Umbilical cord (tissue), 2 donors: ENCODE results near the gene TCEA2. TPM values are rescaled to one million over a fixed set of nuclear protein-coding genes. Genes with fewer than 3 reads are reported as not detected.

Experiments used
- DNase-seq: peaks from one replicate; pipeline ENCODE4 v3.0.0-alpha.2; 2015; ENCODE audit warnings: low spot score
- total RNA-seq: library from RNA; depleted of rRNA; stranded (reverse); fragments of >200 nt; gene quantifications from one replicate; pipeline ENCODE4 v1.2.3, GENCODE V29; 2014; ENCODE audit warnings: low replicate concordance; ENCODE audit not compliant: insufficient read depth

The TCEA2 gene
- total RNA-seq, 1 donor from 2014 or later, result 20.9 TPM

DNA sequence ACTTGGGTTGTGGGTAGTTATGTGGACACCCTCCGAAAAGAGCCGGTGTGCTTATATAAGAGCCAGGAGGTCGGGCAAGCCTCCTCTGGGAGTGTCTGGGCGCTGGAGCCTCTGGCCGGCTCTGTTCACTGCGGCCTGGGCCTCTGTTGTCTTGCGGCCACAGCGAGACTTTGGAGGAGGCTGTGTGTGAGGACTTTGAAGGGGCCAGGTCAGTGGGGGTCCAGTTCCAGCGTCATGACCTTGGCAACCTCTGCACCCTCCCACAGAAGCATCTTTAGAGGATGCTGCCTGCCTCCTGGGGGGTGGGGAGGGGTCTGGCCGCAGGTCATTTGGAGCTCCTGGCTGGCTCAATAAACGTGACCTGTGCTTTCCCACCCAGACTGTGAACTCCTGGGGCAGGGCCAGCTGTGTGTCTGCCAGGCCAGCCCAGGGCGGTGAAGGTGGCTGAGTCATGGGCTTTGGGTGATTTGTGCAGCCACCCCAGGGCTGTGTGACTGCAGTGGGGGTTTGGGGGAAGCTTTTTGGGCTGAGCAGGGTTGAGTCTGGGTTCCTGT, 1.2 kb downstream of the TCEA2 start:
- no peak for DNase-seq

DNA sequence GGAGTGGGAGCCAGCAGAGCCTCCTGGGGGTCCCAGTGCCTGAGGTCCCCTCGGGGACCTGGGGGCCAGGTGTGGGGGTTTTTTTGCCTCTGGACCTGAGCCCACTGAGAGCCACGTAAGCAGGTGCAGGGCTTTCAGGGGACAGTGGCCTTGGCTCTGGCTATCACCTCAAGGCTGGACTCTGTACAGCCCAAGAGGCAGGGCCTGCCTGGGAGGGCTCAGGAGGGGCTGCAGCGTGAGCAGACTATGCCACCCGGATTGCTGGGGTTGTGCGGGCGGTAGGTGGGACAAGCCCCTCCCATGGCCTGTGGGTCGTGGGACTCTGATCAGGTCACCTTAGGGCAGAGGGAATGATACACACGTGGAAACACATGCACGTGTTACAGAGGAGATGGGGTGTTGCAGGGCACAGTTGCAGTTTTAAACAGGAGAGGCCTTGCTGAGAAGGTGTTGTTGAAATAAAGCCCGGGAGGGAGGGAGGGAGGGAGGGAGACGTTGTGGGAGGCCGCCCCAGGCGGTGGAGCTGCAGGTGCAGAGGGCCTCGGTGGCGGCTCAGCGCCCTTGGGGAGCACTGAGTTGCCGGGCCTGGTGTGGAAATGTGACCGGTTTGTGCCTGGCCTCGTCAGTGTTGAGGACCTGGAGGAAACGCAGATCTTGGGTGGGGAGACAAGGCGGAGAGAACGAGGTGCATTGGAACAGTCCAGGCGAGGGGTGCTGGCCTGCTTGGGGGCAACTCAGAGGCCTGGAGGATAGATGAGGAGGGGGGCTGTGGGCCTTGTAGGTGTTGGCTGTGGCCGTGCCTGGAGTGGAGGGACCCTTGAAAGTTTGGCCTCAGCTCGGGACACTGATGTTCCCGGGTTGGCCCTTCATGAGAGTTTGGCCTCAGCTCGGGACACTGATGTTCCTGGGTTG, 2.3 kb downstream of the TCEA2 start:
- no peak for DNase-seq

DNA sequence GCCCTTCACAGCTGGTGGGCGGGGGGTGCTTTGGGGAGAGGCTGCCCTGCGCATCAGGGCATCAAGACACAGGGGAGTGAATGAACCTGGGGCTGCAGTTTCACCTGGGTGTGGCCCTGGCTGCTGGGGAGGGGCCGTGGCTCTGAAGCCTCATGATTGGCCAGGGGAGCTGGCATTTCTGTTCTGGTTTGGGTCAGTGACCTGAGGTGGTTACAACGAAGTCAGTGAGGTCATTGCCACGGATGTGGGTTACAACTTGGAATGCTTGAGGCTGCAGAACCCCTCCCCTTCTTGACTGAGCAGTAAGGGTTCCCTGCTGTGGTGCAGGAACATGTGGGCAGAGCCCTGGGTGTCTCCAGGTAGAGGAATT, 3.0 kb downstream of the TCEA2 start:
- no peak for DNase-seq

DNA sequence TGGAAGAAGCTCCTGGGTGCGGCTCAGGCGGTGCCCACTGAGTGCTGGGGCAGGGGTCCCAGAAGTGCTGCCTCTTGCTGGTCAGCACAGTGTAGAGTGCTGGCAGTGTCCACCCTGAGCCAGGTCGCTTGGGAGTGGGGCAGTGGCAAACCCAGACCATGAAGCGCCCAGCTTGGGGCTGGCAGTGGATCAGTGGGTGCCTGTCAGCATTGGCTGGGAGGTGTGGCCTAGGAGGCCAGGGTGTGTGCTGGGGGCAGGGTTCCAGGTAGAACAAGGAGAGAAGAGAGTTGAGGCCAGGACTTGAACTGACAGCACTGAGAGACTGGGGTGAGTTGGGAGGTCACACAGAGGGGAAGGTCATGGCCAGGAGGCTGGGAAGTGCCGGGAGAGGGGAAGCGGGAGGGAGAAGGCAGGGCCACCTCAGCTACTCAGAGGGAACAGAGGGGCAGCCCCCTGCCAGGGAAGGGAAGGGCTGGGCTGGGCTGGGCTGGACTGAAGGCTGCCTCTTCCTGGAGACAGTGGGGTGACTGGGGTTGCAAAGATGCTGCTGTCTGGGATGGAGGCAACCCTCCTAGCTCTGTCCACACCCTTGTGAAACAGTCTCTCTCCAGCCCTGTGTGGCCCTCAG, 4.1 kb downstream of the TCEA2 start:
- DNase-seq, result no peak

DNA sequence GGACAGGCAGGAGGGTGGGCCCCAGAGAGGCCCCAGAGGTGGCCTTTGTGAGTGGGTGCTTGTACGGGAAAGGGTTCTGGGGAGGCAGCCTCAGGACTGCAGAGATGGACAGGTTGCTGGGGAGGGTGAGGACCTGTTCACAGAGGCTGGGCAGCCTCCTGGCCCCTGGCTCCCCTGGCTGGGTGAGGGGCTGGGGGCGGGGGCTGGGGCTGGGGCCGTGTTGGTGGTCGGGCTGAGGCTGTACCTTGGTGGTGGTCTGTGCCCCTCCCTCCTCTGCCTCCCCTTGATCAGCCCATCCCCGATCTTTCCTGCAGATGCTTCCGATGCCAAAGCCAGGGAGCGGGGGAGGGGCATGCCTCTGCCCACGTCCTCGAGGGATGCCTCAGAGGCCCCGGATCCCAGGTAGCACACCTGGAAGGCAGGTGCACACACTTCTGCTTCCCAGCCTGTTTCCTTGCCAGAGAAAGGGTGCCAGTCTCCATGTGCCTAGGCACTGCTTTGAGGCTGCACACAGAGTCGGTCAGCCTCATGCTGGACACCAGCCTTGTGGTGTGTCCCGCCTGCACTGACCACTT, 4.8 kb downstream of the TCEA2 start:
- DNase-seq, result no peak

DNA sequence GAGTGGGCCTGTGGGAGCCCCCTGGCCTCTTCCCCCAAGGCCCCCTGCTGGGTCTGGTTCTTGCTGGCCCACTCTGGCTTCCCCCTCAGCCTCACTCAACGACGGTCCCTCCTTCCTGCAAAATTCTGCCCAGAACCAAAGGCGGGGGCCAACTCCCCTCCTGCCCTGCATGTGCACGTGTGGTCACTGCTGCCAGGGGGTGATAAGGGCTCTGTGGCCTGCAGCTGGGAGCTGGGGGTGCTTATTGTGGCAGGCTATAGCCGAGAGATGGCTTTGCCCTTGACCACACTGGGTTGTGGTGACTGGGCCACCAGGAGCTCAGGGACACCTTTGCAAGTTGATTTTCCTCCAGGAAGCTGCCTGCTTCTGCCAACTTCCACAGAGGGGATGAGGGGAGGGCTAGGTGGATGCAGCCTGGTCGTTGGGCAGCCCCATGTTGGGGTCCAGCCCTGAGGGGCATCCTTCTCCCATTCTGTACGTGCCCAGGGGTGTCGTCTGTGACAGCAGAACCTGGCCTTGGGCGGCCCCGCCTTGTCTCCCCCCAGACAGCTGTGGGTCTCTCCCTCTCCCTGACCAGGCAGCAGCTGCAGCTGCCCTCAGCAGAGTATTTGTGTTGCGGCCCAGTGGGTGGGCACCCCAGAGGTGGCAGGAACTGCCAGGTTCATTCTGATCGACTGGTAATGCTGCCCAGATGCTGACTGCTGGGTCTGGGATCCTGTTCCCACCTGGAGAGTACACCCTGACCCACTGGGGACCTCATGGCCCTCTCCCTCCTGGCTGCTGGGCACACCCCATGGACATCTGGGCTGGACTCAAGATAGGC, 5.6 kb downstream of the TCEA2 start:
- DNase-seq, result no peak

DNA sequence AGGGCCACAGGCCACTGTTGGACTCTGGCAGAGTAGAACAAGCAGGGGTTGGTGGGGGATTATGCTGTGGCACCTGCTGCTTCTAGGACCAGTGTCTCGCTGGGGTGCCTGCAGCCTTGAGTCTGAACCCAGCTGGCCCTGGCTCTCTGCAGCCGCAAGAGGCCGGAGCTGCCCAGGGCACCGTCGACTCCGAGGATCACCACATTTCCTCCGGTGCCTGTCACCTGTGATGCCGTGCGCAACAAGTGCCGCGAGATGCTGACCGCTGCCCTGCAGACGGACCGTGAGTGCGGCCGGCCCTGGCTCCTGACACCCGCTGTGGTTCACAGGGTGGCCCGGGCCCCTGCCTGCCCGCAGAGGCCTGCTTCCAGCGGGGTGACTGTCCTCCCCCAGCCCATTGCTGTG, 6.2 kb downstream of the TCEA2 start:
- DNase-seq, result no peak

DNA sequence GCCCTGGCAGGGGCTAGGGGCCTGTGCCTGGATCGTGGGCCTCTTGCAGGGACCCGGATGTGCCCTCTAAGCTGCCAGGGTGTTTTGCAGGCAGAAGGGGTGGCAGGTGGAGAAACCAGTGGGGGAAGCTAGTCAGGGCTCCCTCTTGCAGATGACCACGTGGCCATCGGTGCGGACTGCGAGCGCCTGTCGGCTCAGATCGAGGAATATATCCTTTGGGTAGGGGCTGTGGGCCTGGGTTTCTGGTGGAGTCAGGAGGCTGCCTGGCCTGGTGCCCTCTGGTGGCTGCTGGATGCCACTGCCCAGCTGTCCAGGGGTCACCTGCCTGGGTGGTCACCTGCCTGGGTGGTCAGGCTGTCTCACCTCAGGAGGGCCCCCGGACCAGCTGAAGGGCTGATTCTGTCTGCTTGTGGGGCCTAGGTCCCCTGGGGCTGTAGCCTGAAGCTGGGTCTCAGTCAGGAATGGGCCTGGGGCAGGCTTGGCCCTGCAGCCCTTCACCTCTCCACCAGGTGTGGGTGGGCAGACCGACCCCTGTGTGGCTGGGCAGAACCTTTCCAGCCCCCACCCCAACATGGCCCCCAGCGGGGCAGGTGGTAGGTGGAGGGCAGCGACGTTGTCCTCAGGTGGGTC, 6.7 kb downstream of the TCEA2 start:
- no peak for DNase-seq

DNA sequence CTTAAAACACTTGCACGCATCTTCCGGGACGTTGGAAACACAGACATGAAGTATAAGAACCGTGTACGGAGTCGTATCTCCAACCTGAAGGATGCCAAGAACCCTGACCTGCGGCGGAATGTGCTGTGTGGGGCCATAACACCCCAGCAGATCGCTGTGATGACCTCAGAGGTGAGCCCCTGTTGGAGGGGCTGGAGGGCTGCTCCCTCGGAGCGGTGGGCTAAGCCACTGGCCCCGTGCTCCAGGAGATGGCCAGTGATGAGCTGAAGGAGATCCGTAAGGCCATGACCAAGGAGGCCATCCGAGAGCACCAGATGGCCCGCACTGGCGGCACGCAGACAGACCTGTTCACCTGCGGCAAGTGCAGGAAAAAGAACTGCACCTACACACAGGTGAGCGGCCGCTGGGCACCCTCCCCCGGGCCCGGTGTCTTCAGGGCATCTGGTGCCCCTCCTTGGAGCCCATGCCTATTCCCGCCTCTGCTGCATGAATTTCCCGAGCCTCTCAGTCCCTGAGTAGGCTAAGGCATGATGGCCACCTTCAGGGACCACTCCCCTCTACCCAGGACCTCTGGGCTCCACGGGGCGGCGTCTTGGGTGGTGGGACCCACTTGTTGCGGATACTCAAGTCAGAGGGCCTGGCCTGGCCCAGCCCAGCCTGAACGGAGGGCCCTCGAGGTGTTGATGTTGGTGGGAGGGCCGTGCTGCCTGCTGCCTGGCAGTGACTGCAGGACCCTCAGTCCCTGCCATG, 7.4 kb downstream of the TCEA2 start:
- DNase-seq, result no peak

DNA sequence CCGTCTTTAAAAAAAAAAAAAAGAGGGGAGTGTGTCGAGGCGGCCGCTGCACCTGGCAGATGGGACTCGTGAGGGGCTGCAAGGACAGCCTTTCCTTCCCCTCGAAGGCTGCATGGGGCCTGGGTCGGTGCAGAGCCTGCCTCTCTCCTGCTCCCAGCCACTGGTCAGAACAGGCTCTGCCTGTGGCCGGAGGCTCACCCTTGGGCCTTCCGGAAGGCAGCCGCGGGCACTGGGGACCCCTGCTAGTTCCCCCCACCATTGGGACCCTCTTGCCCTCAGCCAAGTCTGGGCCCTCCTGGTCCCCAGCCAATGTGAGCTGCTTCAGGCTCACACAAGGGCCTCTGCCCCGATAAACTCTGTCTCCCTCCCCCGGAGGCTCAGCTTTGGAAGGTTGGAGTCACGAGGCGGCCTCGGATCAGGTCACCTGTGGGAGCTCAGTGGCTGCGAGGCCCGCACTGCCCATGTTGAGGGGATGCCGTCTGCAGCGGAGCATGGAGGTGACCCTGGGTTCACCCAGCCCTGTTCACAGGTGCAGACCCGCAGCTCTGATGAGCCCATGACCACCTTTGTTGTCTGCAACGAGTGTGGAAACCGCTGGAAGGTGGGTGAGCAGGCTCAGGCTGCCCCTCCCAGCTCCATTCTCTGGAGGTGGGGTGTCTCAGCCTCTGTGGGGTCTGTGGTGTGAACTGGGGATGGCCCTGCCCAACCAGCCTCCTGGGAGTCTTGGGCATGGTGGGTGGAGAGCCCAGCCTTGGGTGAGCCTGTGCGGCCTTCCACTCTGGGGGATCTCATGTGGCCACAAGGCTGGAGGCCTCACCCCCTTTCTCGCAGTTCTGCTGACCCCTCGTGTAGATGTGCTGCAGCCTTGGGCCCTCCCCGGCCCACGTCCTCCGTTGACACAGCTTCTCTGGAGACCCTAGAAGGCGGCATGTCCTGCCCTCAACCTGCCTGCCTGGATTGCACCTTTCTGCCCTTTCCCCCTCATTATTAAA, 8.6 kb downstream of the TCEA2 start:
- DNase-seq, result no peak

DNA sequence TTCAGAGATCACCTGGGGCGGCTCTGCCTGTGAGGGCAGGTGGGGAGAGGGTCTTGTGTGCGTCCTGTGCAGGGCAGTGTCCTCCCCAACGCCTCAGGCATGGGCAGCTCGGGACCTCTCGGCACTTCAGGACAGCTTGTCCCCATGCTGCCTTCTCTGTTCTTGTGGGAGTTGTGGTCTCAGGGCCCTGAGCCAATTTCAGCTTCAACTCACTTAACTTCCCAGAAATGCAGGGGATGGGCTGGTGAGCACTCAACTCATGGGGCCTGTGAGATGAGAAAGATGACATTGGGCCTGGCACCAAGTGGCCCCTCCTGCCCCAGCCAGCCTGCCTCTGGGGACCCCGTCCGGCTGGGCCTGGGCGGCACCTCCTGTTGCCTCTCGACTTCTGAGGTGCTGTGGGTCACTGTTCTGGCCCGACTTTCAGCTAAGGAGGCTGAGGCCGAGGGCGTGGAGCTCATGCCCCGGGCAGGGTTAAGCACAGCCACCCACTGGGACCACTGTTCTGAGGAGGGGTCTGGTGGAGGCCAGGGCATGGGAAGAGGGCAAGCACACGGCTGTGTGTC, 9.6 kb downstream of the TCEA2 start:
- no peak for DNase-seq

DNA sequence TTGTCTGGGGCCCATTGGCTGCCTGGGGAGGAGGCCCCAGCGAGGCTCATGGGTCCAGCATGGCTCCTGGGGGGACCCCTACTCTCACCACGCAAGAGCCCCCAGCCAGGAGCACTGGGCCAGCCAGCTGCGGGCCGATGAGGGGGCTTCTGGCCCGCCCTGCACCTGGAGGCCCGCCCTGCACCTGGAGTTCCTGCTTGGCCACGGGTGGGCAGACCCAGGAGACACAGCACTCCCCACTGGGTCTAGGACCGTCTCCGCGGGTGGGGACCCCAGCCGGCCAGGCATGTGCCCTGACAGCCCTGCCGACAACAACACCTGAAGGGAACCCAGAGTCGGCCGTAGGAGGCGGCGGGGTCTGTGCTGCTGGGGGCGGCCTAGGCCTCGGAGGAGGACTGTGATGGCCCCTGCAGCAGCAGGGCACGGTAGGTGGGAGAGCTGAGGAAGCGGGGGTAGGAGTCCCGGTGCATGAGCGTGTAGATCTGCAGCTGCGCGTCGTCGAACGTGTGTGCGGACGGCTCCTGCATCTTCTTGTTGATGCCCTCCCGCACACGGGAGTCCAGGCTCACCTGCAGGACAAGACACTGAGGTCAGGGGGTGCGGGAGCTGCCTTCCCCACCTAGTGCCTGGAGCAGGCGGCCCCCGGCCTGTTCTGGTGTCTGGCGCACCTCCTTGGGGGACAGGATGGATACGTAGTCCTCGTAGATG, 10.6 kb downstream of the TCEA2 start:
- no peak for DNase-seq

DNA sequence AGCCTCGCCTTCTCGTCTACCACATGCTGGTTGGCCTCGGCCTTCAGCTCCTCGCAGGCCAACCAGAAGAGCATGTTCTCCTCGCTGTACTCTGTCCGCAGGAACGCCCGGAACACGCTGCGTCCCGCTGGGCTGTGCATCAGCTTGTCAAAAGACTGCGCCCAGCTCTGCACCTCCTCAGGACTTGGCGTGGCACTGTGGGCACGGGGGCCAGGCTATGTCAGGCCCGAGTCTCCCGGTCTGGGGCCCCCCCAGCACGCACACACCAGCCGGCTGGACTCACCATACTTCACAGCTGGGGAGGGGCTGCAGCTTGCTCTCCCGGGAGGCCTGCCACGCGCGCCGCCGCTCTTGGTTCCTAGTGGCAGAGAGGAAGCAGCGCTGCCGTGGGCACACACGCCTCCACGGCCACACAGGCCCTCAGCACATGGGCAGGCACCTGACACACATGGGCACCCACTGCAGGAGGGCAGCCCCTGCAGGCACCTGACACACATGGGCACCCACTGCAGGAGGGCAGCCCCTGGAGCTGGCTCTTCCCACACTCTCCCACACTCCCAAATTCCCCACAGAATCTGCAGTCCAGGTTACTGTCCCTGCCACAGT, 11.3 kb downstream of the TCEA2 start:
- no peak for DNase-seq

DNA sequence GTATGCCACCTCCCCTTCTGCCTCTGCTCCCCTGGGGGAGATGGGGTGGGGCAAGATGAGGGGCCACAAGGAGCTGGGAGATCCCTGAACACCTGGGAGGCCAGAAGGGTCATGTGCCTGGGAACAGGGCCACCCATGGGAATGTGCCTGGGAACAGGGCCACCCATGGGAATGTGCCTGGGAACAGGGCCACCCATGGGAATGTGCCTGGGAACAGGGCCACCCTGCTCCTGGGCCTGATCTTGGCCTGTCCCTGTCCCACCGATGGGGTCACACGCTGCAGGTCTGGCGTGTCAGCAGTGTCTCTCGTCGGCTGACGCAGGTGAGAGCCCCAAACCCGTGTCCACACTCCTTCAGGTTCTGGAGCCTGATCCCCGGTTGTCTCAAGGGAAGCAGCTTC, 12.0 kb downstream of the TCEA2 start:
- no peak for DNase-seq

DNA sequence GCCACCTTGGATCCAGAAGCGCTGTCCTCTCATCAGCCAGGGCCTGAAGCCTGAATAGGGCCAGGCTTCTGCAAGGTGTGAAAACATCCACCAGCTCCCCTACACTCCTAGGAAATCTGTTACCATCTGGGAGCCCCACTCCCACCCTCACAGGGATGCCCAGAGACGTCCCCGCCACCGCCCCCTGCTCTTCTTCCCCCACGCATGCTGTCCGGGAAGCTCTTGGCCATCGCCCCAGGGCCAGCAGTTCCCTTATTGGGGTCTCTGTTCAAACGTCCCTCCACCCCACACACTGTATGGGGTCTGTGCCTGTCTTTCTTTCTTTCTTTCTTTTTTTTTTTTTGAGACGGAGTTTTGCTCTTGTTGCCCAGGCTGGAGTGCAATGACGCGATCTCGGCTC, 12.6 kb downstream of the TCEA2 start:
- no peak for DNase-seq

DNA sequence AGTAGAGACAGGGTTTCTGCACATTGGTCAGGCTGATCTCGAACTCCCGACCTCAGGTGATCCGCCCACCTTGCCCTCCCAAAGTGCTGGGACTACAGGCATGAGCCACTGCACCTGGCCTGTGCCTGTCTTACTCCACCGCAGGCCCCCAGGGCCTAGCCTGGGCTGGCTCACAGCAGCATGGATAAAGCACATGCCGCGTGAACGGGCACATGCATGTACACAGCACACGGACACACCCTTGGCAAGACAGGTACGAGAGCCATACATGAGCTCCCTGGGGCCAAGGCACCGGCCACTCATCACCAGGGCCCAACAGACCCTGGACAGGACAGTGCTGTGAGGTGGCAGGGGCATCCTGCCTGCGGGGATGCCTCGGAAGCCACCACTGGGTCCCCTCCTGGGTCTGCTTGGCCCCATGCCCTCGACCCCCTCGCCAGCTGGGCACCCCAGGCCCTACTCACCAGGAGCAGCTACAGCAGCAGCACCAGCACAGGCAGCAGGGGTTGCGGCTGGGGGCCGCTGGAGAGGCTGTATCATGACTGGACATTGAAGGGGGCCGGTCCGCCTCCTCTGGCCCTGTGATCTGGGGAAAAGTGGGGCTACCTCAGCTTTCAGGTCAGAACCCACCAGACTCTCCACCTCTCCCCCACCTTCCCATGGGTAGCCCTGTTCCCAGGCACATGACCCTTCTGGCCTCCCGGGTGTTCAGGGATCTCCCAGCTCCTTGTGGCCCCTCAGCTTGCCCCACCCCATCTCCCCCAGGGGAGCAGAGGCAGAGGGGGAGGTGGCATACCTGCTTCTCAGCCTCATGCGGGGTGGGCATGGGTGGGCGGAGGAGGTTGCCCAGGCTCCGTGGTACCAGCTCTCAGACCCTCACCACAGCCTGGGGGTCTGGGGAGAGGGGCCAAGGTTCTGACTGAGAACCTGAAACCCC, 13.3 kb downstream of the TCEA2 start:
- no peak for DNase-seq

DNA sequence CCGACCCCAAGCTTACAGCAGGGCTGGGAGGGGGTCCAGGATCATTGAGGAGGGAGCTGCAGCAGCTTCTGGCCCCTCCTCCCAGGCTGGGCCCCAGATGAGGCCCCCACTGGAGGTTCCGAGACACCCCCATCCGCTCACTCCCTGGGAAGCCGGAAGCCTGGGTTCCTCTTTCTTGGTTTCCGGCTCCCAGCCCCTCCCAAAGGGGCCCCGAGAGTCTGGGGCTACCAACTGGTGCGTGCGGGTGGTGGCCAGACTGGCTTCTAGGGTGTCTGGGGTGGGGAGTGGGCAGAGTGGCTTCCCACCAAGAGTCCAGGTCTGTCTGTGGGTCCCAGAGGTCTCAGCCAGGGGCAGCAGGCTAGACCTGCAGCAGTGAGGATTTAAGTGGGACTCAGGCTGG, 14.1 kb downstream of the TCEA2 start:
- no peak for DNase-seq
